Neural progenitor cell (in vitro differentiated cells): ENCODE results near the gene VCAN. TPM values are rescaled to one million over a fixed set of nuclear protein-coding genes. Genes with fewer than 3 reads are reported as not detected.
"Not testable (repeated sequence)": the region's sequence is repeated elsewhere in the genome, so short reads cannot be mapped to it uniquely, and the experiment has no call there.

Experiments used
- DNase-seq: peaks from one replicate; pipeline ENCODE4 v3.0.0-alpha.2; 2016; ENCODE audit warnings: low spot score
- H2AFZ ChIP-seq: fragments of 200-600 bp; sonication (generic); replicated peaks from 2 replicates; pipeline ENCODE4 v1.6.1; 2016; ENCODE audit warnings: antibody characterized with exemption
- H3F3A ChIP-seq: fragments of 200-600 bp; sonication (generic); 2 replicates; pipeline ENCODE4 v1.6.1; 2016; ENCODE audit warnings: antibody characterized with exemption, low read depth
- H3K27ac ChIP-seq: fragments of 200-600 bp; sonication (generic); 2 replicates; pipeline ENCODE4 v1.5.1; 2016; ENCODE audit warnings: mild to moderate bottlenecking
- H3K27me3 ChIP-seq: fragments of 200-600 bp; sonication (generic); 2 replicates; pipeline ENCODE4 v1.6.1; 2016; ENCODE audit warnings: mild to moderate bottlenecking, moderate library complexity
- H3K36me3 ChIP-seq: fragments of 200-600 bp; sonication (generic); 2 replicates; pipeline ENCODE4 v1.5.1; 2016
- H3K4me1 ChIP-seq: fragments of 200-600 bp; sonication (generic); 2 replicates; pipeline ENCODE4 v1.6.1; 2016; ENCODE audit warnings: mixed run types
- H3K4me2 ChIP-seq: fragments of 200-600 bp; sonication (generic); 2 replicates; pipeline ENCODE4 v1.6.1; 2016
- H3K4me3 ChIP-seq: fragments of 200-600 bp; sonication (generic); 2 replicates; pipeline ENCODE4 v1.5.1; 2016
- H3K79me2 ChIP-seq: fragments of 200-600 bp; sonication (generic); 2 replicates; pipeline ENCODE4 v1.6.1; 2016; ENCODE audit warnings: low read depth
- H3K9ac ChIP-seq: fragments of 200-600 bp; sonication (generic); 2 replicates; pipeline ENCODE4 v1.6.1; 2016
- H3K9me3 ChIP-seq: fragments of 200-600 bp; sonication (generic); 2 replicates; pipeline ENCODE4 v1.5.1; 2016; ENCODE audit warnings: low read depth
- H4K20me1 ChIP-seq: fragments of 200-600 bp; sonication (generic); 2 replicates; pipeline ENCODE4 v1.6.1; 2016; ENCODE audit warnings: low read depth
- H3K27ac Mint-ChIP-seq: 3 replicates; pipeline ENCODE4 v1.8.0; 2021; ENCODE audit warnings: mixed read lengths
- H3K27me3 Mint-ChIP-seq: 2 replicates; pipeline ENCODE4 v1.8.0; 2022; ENCODE audit warnings: low read depth, mild to moderate bottlenecking, inconsistent platforms, moderate library complexity, mixed read lengths; ENCODE audit not compliant: insufficient read depth
- H3K36me3 Mint-ChIP-seq: 3 replicates; pipeline ENCODE4 v1.8.0; 2021; ENCODE audit warnings: mixed read lengths
- H3K4me1 Mint-ChIP-seq: 3 replicates; pipeline ENCODE4 v1.8.0; 2021; ENCODE audit warnings: mixed read lengths
- H3K4me3 Mint-ChIP-seq: 3 replicates; pipeline ENCODE4 v1.8.0; 2021; ENCODE audit warnings: mild to moderate bottlenecking, moderate library complexity, mixed read lengths
- H3K9me3 Mint-ChIP-seq: 3 replicates; pipeline ENCODE4 v1.8.0; 2020; ENCODE audit warnings: mixed read lengths
- EZH2 ChIP-seq: fragments of 200-600 bp; sonication (generic); IDR thresholded peaks from 2 replicates; pipeline ENCODE4 v1.6.1; 2017; ENCODE audit warnings: antibody characterized with exemption, mild to moderate bottlenecking, moderate library complexity
- EZH2phosphoT487 ChIP-seq: fragments of 200-600 bp; sonication (generic); IDR thresholded peaks from 2 replicates; pipeline ENCODE4 v1.6.1; 2017; ENCODE audit warnings: antibody characterized with exemption
- total RNA-seq: library from RNA; depleted of rRNA; stranded (reverse); fragments of >200 nt; gene quantifications from 2 replicates; pipeline ENCODE4 v1.2.3, GENCODE V29; 2015; ENCODE audit warnings: low replicate concordance
- TF ChIP-seq, protein P1 (sequence below): fragments of 200-600 bp; sonication (generic); IDR thresholded peaks from 2 replicates; pipeline ENCODE4 v1.5.1; 2017; ENCODE audit warnings: antibody characterized with exemption, mild to moderate bottlenecking

VCAN gene
- total RNA-seq, 1 donor from 2014 or later, result 101 TPM

DNA sequence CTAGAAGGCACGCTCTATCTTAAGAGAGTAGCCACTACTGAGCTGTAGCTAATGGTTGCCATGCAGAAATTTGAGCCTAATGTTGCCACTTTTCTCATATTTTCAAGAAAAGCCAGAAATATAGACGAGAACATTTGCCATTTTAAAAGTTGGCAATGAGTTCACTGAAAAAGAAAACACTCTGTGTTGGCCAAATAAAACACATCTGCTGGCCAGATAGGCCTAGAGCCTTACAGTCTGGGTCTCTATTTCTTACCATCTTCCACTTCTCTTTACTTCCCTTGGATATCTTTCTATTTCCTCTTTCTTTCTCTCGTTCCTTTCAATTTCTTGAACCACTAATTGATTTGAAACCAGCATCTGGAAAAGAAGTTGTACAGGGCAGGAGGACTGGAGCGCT is 36.6 kb upstream of the VCAN start:
- Histone ChIP-seq H3K36me3 (no peaks in the 10 kb centered on the region), H3K4me3 (no peak overlapping the region), H3K27ac (no peak overlapping the region), H3K27me3 (no peaks in the 10 kb centered on the region), H3K4me1 (peaks cover 5% of the 10 kb centered on the region), H3K9me3 (no peaks in the 10 kb centered on the region), H3K9ac (no peak overlapping the region), H2AFZ (no peak overlapping the region), H3K4me2 (no peak overlapping the region), H4K20me1 (no peaks in the 10 kb centered on the region), H3F3A (no peaks in the 10 kb centered on the region), H3K79me2 (no peaks in the 10 kb centered on the region)
- Mint-ChIP-seq H3K27ac (no peak overlapping the region), H3K36me3 (peaks cover 3% of the 10 kb centered on the region), H3K4me1 (no peaks in the 10 kb centered on the region), H3K27me3 (no peaks in the 10 kb centered on the region), H3K9me3 (peaks cover 10% of the 10 kb centered on the region), H3K4me3 (no peak overlapping the region)
- TF ChIP-seq EZH2 (no peak), EZH2phosphoT487 (no peak)
- TF ChIP-seq, protein P1, sequence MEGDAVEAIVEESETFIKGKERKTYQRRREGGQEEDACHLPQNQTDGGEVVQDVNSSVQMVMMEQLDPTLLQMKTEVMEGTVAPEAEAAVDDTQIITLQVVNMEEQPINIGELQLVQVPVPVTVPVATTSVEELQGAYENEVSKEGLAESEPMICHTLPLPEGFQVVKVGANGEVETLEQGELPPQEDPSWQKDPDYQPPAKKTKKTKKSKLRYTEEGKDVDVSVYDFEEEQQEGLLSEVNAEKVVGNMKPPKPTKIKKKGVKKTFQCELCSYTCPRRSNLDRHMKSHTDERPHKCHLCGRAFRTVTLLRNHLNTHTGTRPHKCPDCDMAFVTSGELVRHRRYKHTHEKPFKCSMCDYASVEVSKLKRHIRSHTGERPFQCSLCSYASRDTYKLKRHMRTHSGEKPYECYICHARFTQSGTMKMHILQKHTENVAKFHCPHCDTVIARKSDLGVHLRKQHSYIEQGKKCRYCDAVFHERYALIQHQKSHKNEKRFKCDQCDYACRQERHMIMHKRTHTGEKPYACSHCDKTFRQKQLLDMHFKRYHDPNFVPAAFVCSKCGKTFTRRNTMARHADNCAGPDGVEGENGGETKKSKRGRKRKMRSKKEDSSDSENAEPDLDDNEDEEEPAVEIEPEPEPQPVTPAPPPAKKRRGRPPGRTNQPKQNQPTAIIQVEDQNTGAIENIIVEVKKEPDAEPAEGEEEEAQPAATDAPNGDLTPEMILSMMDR, result no peak
- no peak for DNase-seq

DNA sequence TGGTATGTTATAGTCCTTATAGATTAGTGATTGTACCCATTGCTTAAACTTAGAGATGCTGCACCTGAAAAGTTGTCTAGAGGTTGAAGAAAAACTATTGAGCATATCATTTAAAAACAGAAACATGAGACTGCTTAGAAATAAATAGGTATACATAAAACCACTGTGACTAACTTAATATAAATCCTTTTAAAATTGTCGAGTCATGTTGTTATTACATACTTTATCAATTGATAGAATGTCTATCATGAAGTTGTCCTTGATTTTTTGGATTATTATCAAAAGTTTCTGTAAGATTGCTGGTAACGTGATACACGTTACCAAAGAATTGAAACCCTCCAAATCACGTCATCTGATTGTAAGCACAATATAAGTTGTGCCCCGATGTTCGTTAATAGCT is 35.3 kb upstream of the VCAN start:
- no peak overlapping the region for H2AFZ ChIP-seq
- H3K9ac ChIP-seq, result no peak overlapping the region
- H3K27me3 Mint-ChIP-seq, result no peaks in the 10 kb centered on the region
- no peak overlapping the region for H3K4me2 ChIP-seq
- no peaks in the 10 kb centered on the region for H3K79me2 ChIP-seq
- no peaks in the 10 kb centered on the region for H3F3A ChIP-seq
- TF ChIP-seq EZH2phosphoT487 (no peak), EZH2 (no peak)
- TF ChIP-seq, protein P1, result no peak
- no peak overlapping the region for H3K4me3 ChIP-seq
- no peaks in the 10 kb centered on the region for H3K9me3 ChIP-seq
- no peak overlapping the region for H3K27ac Mint-ChIP-seq
- peaks cover 7% of the 10 kb centered on the region for H3K9me3 Mint-ChIP-seq
- H3K4me1 ChIP-seq, result no peaks in the 10 kb centered on the region
- H3K27ac ChIP-seq, result no peak overlapping the region
- no peaks in the 10 kb centered on the region for H4K20me1 ChIP-seq
- no peaks in the 10 kb centered on the region for H3K36me3 ChIP-seq
- H3K27me3 ChIP-seq, result no peaks in the 10 kb centered on the region
- H3K36me3 Mint-ChIP-seq, result peaks cover 3% of the 10 kb centered on the region
- no peaks in the 10 kb centered on the region for H3K4me1 Mint-ChIP-seq
- no peak overlapping the region for H3K4me3 Mint-ChIP-seq
- DNase-seq, result no peak

DNA sequence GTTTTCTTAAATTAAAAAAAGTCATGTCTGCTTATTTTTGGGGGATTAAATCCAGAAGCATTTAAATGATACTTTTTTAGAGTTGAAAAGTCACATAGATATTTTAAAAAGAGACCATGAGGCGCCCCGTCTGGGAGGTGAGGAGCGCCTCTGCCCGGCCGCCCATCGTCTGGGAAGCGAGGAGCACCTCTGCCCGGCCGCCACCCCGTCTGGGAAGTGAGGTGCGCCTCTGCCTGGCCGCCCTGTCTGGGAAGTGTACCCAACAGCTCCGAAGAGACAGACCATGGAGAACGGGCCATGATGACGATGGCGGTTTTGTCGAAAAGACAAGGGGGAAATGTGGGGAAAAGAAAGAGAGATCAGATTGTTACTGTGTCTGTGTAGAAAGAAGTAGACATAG is 33.8 kb upstream of the VCAN start:
- not testable (repeated sequence) for H3K4me3 ChIP-seq, H3K27ac ChIP-seq, H3K4me1 Mint-ChIP-seq, H4K20me1 ChIP-seq, H3K27me3 ChIP-seq, H3K27ac Mint-ChIP-seq, H2AFZ ChIP-seq, H3K27me3 Mint-ChIP-seq, H3K4me1 ChIP-seq, H3K4me2 ChIP-seq, H3K36me3 ChIP-seq, H3K79me2 ChIP-seq, H3K9me3 Mint-ChIP-seq, H3K9ac ChIP-seq, H3K4me3 Mint-ChIP-seq, H3F3A ChIP-seq, H3K36me3 Mint-ChIP-seq, DNase-seq, H3K9me3 ChIP-seq

DNA sequence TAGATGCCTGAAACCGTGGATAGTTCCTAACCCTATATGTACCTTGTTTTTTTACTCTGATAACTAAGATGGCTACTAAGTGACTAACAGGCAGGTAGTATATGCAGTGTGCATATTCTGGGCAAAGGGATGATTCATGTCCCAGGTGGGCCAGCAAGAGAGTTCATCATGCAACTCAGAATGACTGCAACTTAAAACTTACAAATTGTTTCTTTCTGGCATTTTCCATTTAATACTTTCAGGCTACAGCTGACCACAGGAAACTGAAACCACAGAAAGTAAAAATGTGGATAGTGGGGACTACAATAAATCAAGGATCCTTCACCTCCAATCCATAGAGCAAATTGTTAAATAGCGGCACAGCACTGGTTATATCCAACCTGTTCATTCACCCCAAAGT is 30.7 kb upstream of the VCAN start:
- DNase-seq, result no peak
- Histone ChIP-seq H3K4me2 (no peak overlapping the region), H3K27ac (no peak overlapping the region), H3F3A (no peaks in the 10 kb centered on the region), H3K27me3 (no peaks in the 10 kb centered on the region), H3K36me3 (no peaks in the 10 kb centered on the region), H2AFZ (no peak overlapping the region), H3K9ac (no peak overlapping the region), H4K20me1 (no peaks in the 10 kb centered on the region), H3K9me3 (no peaks in the 10 kb centered on the region), H3K4me3 (no peak overlapping the region), H3K79me2 (no peaks in the 10 kb centered on the region), H3K4me1 (no peaks in the 10 kb centered on the region)
- no peak overlapping the region for H3K4me3 Mint-ChIP-seq
- no peak overlapping the region for H3K27ac Mint-ChIP-seq
- TF ChIP-seq EZH2phosphoT487, result no peak
- TF ChIP-seq, protein P1, result no peak
- no peak for TF ChIP-seq EZH2
- peaks cover 7% of the 10 kb centered on the region for H3K9me3 Mint-ChIP-seq
- H3K27me3 Mint-ChIP-seq, result no peaks in the 10 kb centered on the region
- H3K4me1 Mint-ChIP-seq, result no peaks in the 10 kb centered on the region
- H3K36me3 Mint-ChIP-seq, result peaks cover 3% of the 10 kb centered on the region
